Esophagus squamous epithelium (tissue), 4 donors: Measurements from ENCODE around the gene RESP18.

Experiments
- POLR2A ChIP-seq, 4 donors: fragments of 450-650 bp; IDR thresholded peaks; one replicate each; pipeline ENCODE4 v1.6.1; 2017; ENCODE audit warnings: antibody characterized with exemption in 4 of 4, mild to moderate bottlenecking in 4 of 4, moderate library complexity in 3 of 4
- TF ChIP-seq, protein P1 (sequence below), 6 experiments: fragments of 450-650 bp in 4 of 6; fragments of 200-600 bp in 2 of 6; sonication (generic) in 2 of 6; IDR thresholded peaks; one replicate each; pipeline ENCODE4 v1.5.1; 2016 to 2019; ENCODE audit warnings: antibody characterized with exemption in 6 of 6, mild to moderate bottlenecking in 4 of 6, moderate library complexity in 4 of 6

DNA sequence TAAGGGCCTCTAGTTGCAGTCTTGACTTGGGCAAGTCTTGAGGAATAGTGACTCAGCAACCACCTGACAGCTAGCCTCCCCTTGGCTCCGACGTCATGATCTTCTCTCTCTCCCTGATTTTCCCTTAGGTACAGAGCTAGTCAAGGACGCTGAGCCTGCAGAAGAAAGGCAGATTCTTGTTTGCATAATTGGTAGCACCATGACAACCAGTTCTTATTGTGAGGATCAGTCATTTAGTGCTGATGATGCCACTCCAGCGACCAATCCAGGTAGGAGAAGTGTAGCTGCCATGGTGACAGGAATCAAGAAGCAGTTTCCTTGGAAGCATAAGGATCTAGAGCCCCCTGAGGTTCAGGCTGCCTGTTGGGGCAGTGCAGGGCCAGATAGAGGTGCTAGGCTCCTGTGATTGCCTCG is 2.8 kb upstream of the RESP18 start:
- TF ChIP-seq, protein P1, sequence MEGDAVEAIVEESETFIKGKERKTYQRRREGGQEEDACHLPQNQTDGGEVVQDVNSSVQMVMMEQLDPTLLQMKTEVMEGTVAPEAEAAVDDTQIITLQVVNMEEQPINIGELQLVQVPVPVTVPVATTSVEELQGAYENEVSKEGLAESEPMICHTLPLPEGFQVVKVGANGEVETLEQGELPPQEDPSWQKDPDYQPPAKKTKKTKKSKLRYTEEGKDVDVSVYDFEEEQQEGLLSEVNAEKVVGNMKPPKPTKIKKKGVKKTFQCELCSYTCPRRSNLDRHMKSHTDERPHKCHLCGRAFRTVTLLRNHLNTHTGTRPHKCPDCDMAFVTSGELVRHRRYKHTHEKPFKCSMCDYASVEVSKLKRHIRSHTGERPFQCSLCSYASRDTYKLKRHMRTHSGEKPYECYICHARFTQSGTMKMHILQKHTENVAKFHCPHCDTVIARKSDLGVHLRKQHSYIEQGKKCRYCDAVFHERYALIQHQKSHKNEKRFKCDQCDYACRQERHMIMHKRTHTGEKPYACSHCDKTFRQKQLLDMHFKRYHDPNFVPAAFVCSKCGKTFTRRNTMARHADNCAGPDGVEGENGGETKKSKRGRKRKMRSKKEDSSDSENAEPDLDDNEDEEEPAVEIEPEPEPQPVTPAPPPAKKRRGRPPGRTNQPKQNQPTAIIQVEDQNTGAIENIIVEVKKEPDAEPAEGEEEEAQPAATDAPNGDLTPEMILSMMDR (IDR thresholded peaks at IDR 0.05) = no peak
- TF ChIP-seq POLR2A (IDR thresholded peaks at IDR 0.05) = no peak
